Breast epithelium (tissue), 4 donors: ENCODE data around the gene PNPT1. TPM values are rescaled to one million over a fixed set of nuclear protein-coding genes. Genes with fewer than 3 reads are reported as not detected.

ENCODE experiments used
- DNase-seq, 2 donors: peaks; one replicate each; pipeline ENCODE4 v3.0.0-alpha.2; 2019; ENCODE audit warnings: low spot score in 2 of 2
- H3K27ac ChIP-seq, 2 donors: fragments of 200-600 bp; sonication (generic) in 1 of 2; one replicate each; pipeline ENCODE4 v1.5.1; 2016 to 2019; ENCODE audit warnings: mild to moderate bottlenecking in 1 of 2
- H3K27me3 ChIP-seq, 2 donors: fragments of 200-600 bp; sonication (generic) in 1 of 2; one replicate each; pipeline versions ENCODE4 v1.5.1 to v1.6.0; 2017 to 2019; ENCODE audit warnings: control low read depth in 1 of 2, mild to moderate bottlenecking in 1 of 2
- H3K36me3 ChIP-seq: fragments of 200-600 bp; one replicate; pipeline ENCODE4 v1.5.1; 2019
- H3K4me1 ChIP-seq, 2 donors: fragments of 200-600 bp; sonication (generic); one replicate each; pipeline ENCODE4 v1.5.1; 2016 to 2019; ENCODE audit warnings: control low read depth in 1 of 2
- H3K4me3 ChIP-seq, 3 donors: fragments of 200-600 bp; sonication (generic); 1 replicate in 2 of 3; 2 replicates in 1 of 3; pipeline ENCODE4 v1.5.1; 2016 to 2019; ENCODE audit warnings: mild to moderate bottlenecking in 3 of 3, moderate library complexity in 2 of 3
- H3K9me3 ChIP-seq, 2 donors: fragments of 200-600 bp; sonication (generic) in 1 of 2; one replicate each; pipeline ENCODE4 v1.5.1; 2016 to 2019; ENCODE audit warnings: control low read depth in 1 of 2
- POLR2A ChIP-seq: fragments of 450-650 bp; IDR thresholded peaks from one replicate; pipeline ENCODE4 v1.6.1; 2016; ENCODE audit warnings: antibody characterized with exemption, mild to moderate bottlenecking, moderate library complexity
- POLR2AphosphoS5 ChIP-seq, 3 donors: sonication (generic); formaldehyde crosslinking; IDR thresholded peaks; one replicate each; pipeline ENCODE4 v1.6.1; 2017; ENCODE audit warnings: antibody characterized with exemption in 3 of 3
- intact Hi-C: fragments of 100-400 bp; cut with DNase I; formaldehyde crosslinking; loops from one replicate; pipeline ENCODE4 v1.15.1; 2023; ENCODE audit warnings: low total_unique reads
- total RNA-seq, 3 donors: library from RNA; depleted of rRNA; stranded (reverse); fragments of >200 nt; gene quantifications; one replicate each; pipeline ENCODE4 v1.1.0, GENCODE V29; 2016
- TF ChIP-seq, protein P1 (sequence below), 3 donors: fragments of 450-650 bp; IDR thresholded peaks; one replicate each; pipeline ENCODE4 v1.5.1; 2016 to 2017; ENCODE audit warnings: antibody characterized with exemption in 3 of 3, mild to moderate bottlenecking in 3 of 3, moderate library complexity in 3 of 3

Gene PNPT1
- total RNA-seq, 3 donors from 2014 or later, result 11.5 to 24.9 (median 21.8) TPM

DNA sequence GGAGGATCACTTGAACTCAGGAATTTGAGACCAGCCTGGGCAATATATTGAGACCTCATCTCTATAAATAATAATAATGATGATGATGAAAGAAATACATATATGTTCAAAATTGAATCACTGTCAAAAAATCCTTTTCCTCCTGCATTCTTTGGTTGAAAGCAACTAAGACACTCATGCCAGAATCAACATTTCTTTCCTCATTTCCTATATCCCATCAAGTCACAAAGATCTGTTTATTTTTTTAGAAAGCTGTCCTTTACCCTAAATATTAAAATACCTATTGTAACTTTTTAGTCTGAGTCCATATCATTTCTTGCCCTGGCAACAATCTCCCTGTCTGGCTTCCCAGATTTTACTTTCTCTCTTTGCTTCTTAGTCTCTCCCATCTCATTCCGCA is 44.4 kb downstream of the PNPT1 start:
- Histone ChIP-seq H3K4me1 (no peaks in the 10 kb centered on the region), H3K9me3 (no peaks in the 10 kb centered on the region), H3K27ac (no peak overlapping the region), H3K36me3 (no peaks in the 10 kb centered on the region), H3K4me3 (no peak overlapping the region), H3K27me3 (no peaks in the 10 kb centered on the region)
- intact Hi-C loops, result loop anchor here (2.0 kb wide), 1 partner anchor 42 kb away; no protein-coding TSS in a partner anchor
- DNase-seq, result no peak
- TF ChIP-seq POLR2A (no peak), POLR2AphosphoS5 (IDR thresholded peaks at IDR 0.05) (no peak)
- TF ChIP-seq, protein P1, sequence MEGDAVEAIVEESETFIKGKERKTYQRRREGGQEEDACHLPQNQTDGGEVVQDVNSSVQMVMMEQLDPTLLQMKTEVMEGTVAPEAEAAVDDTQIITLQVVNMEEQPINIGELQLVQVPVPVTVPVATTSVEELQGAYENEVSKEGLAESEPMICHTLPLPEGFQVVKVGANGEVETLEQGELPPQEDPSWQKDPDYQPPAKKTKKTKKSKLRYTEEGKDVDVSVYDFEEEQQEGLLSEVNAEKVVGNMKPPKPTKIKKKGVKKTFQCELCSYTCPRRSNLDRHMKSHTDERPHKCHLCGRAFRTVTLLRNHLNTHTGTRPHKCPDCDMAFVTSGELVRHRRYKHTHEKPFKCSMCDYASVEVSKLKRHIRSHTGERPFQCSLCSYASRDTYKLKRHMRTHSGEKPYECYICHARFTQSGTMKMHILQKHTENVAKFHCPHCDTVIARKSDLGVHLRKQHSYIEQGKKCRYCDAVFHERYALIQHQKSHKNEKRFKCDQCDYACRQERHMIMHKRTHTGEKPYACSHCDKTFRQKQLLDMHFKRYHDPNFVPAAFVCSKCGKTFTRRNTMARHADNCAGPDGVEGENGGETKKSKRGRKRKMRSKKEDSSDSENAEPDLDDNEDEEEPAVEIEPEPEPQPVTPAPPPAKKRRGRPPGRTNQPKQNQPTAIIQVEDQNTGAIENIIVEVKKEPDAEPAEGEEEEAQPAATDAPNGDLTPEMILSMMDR (IDR thresholded peaks at IDR 0.05), result no peak

DNA sequence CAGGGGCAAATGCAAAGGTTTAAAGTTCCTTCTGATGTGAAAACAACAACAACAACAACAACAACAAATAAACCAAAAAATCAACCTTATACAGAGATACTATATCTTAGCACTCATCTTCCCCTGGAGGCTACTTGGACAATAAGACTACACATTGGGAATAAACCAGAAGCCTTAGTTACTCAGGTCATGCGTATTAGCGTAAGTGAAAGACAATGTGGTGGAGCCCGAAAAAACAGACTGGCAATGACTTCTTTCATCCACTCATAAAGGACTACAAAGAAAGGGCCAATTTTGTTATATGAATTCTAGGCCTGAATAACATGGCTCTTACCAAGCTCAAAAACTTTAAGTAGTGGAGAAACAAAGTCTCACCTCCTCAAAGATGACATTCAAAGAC is 56.8 kb downstream of the PNPT1 start:
- Histone ChIP-seq H3K4me1 (no peaks in the 10 kb centered on the region), H3K9me3 (no peaks in the 10 kb centered on the region), H3K4me3 (no peak overlapping the region), H3K36me3 (peaks cover 4% of the 10 kb centered on the region), H3K27ac (no peak overlapping the region), H3K27me3 (no peaks in the 10 kb centered on the region)
- no peak for DNase-seq
- TF ChIP-seq POLR2AphosphoS5 (IDR thresholded peaks at IDR 0.05) (no peak), POLR2A (no peak)
- TF ChIP-seq, protein P1 (IDR thresholded peaks at IDR 0.05), result no peak
- intact Hi-C loops, result no loop called here

DNA sequence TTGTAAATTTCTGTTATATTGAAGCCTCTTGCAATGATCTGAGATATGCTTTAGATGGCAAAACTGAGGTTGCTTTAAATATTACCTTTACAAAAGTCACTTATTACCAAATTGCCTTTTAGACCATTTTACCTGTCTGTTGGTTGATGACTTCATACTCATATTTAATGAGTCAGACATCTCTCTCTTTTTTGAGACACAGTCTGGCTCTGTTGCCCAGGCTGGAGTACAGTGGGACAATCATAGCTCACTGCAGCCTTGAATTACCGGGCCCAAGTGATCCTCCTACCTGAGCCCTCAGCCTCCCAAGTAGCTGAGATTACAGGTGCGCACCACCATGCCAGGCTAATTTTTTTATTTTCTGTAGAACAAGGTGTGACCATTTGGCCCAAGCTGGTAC is 64.7 kb downstream of the PNPT1 start:
- H3K27ac ChIP-seq, result no peak overlapping the region
- no peak for DNase-seq
- no peak overlapping the region for H3K4me3 ChIP-seq
- TF ChIP-seq POLR2A (no peak), POLR2AphosphoS5 (IDR thresholded peaks at IDR 0.05) (no peak)
- TF ChIP-seq, protein P1 (IDR thresholded peaks at IDR 0.05), result no peak
- intact Hi-C loops, result no loop called here
- H3K4me1 ChIP-seq, result no peaks in the 10 kb centered on the region
- no peaks in the 10 kb centered on the region for H3K9me3 ChIP-seq
- H3K27me3 ChIP-seq, result no peaks in the 10 kb centered on the region
- H3K36me3 ChIP-seq, result no peaks in the 10 kb centered on the region

DNA sequence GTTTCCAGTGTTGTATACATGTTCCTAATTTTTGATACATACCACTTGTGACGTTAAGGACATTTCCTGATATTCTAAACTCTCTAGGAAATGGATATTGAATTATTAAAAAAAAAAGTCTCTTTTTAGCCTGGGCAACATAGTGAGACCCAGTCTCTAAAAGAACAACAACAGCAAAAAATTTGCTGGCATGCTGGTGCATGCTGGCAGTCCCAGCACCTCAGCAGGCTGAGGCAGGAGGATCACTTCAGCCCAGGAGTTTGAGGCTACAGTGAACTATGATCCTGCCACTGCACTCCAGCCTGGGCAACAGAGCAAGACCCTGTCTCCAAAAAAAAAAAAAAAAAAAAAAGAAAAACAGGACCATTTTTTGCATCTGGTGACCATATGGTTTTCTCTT is 65.7 kb downstream of the PNPT1 start:
- H3K4me1 ChIP-seq, result no peaks in the 10 kb centered on the region
- H3K4me3 ChIP-seq, result no peak overlapping the region
- TF ChIP-seq POLR2AphosphoS5 (IDR thresholded peaks at IDR 0.05), result no peak
- TF ChIP-seq, protein P1 (IDR thresholded peaks at IDR 0.05), result no peak
- no peak for TF ChIP-seq POLR2A
- H3K36me3 ChIP-seq, result no peaks in the 10 kb centered on the region
- H3K27me3 ChIP-seq, result no peaks in the 10 kb centered on the region
- DNase-seq, result no peak
- H3K27ac ChIP-seq, result no peak overlapping the region
- intact Hi-C loops, result no loop called here
- no peaks in the 10 kb centered on the region for H3K9me3 ChIP-seq

DNA sequence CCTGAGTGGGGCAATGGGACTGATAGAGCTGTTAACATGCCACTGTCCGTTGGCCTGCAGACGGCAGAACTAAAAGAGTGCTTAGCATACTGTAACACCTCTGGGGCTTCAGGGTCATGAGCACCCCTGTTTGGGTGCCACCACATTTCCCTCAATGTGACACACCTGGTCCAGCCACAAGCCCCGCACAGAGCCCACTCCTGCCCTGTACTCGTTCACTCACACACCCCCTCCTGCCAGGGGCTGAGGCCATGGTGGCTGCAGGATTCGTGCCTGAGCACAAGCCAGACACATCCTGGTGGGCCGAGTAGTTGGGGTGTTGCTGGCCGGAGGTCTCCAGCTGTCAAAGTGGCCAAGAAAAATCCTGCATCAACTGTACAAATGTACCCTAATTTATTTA is 71.8 kb downstream of the PNPT1 start:
- H3K27ac ChIP-seq, result no peak overlapping the region
- TF ChIP-seq, protein P1 (IDR thresholded peaks at IDR 0.05), result no peak
- TF ChIP-seq POLR2A (no peak), POLR2AphosphoS5 (IDR thresholded peaks at IDR 0.05) (no peak)
- no peaks in the 10 kb centered on the region for H3K36me3 ChIP-seq
- H3K27me3 ChIP-seq, result no peaks in the 10 kb centered on the region
- no peak for DNase-seq
- H3K9me3 ChIP-seq, result no peaks in the 10 kb centered on the region
- intact Hi-C loops, result loop anchor here (5.0 kb wide), 1 partner anchor 565 kb away; no protein-coding TSS in a partner anchor
- H3K4me3 ChIP-seq, result no peak overlapping the region
- no peaks in the 10 kb centered on the region for H3K4me1 ChIP-seq
